HepG2 (cell line): ENCODE results near the gene SMPD3. TPM values are rescaled to one million over a fixed set of nuclear protein-coding genes. Genes with fewer than 3 reads are reported as not detected.

Experiments used
- FOXA3 ChIP-seq: IDR thresholded peaks from 2 replicates; pipeline ENCODE4 v1.6.1; 2016; ENCODE audit warnings: missing genetic modification reagents, missing compliant biosample characterization
- GATAD1 ChIP-seq: IDR thresholded peaks from 2 replicates; pipeline ENCODE4 v1.6.1; 2016; ENCODE audit warnings: missing genetic modification reagents, missing compliant biosample characterization
- GATAD2A ChIP-seq: IDR thresholded peaks from 2 replicates; pipeline ENCODE4 v1.6.1; 2016
- KLF16 ChIP-seq, 2 experiments: sonication (generic) in 1 of 2; formaldehyde crosslinking in 1 of 2; IDR thresholded peaks; 2 replicates each; pipeline versions ENCODE4 v1.6.1 to v1.8.0; 2016 to 2023; ENCODE audit warnings: missing genetic modification reagents in 2 of 2, missing compliant biosample characterization in 1 of 2
- KLF9 ChIP-seq: IDR thresholded peaks from 2 replicates; pipeline ENCODE4 v1.6.1; 2016; ENCODE audit warnings: low read depth
- NFIC ChIP-seq: IDR thresholded peaks from 2 replicates; pipeline ENCODE4 v1.6.1; 2012; ENCODE audit warnings: mild to moderate bottlenecking, low read length, inconsistent platforms
- POLR2AphosphoS5 ChIP-seq: IDR thresholded peaks from 2 replicates; pipeline ENCODE4 v1.6.1; 2012; ENCODE audit warnings: low read depth, low read length
- ZIK1 ChIP-seq: sonication (generic); formaldehyde crosslinking; IDR thresholded peaks from 2 replicates; pipeline ENCODE4 v1.5.0; 2020; ENCODE audit warnings: mild to moderate bottlenecking, low read depth, missing genetic modification reagents, borderline replicate concordance
- ZMYM4 ChIP-seq: sonication (generic); formaldehyde crosslinking; IDR thresholded peaks from 2 replicates; pipeline ENCODE4 v1.8.1; 2023; ENCODE audit warnings: mild to moderate bottlenecking, missing genetic modification reagents
- ZNF124 ChIP-seq: sonication (generic); formaldehyde crosslinking; IDR thresholded peaks from 2 replicates; pipeline ENCODE4 v1.4.0; 2020; ENCODE audit warnings: missing genetic modification reagents
- ZNF138 ChIP-seq: sonication (generic); formaldehyde crosslinking; IDR thresholded peaks from 2 replicates; pipeline ENCODE4 v1.5.0; 2020; ENCODE audit warnings: mild to moderate bottlenecking, low read depth, missing genetic modification reagents
- ZNF224 ChIP-seq: sonication (generic); formaldehyde crosslinking; IDR thresholded peaks from 2 replicates; pipeline ENCODE4 v1.5.0; 2020; ENCODE audit warnings: mild to moderate bottlenecking, missing genetic modification reagents
- ZNF232 ChIP-seq: sonication (generic); formaldehyde crosslinking; IDR thresholded peaks from 2 replicates; pipeline ENCODE4 v1.4.0; 2020; ENCODE audit warnings: missing genetic modification reagents, borderline replicate concordance
- ZNF264 ChIP-seq: sonication (generic); formaldehyde crosslinking; IDR thresholded peaks from 2 replicates; pipeline ENCODE4 v1.4.0; 2020; ENCODE audit warnings: missing genetic modification reagents
- ZNF333 ChIP-seq: sonication (generic); formaldehyde crosslinking; IDR thresholded peaks from 2 replicates; pipeline ENCODE4 v1.4.0; 2020; ENCODE audit warnings: mild to moderate bottlenecking, missing genetic modification reagents, borderline replicate concordance
- ZNF550 ChIP-seq: sonication (generic); formaldehyde crosslinking; IDR thresholded peaks from 2 replicates; pipeline ENCODE4 v1.4.0; 2020; ENCODE audit warnings: mild to moderate bottlenecking, missing genetic modification reagents, borderline replicate concordance
- polyA plus RNA-seq, 8 experiments: library from polyadenylated mRNA; depleted of rRNA in 3 of 8; stranded (reverse) in 7 of 8; unstranded in 1 of 8; fragments of >200 nt; fragmentation: Illumina TruSeq in 4 of 8; extraction: Trizol in 4 of 8; gene quantifications; 2 replicates each; pipeline versions ENCODE4 v1.2.1 to v1.2.3, GENCODE V29; 2011 to 2016; ENCODE audit warnings: low read depth in 4 of 8, missing spikeins in 1 of 8, mixed read lengths in 1 of 8; ENCODE audit not compliant: insufficient read depth in 1 of 8
- total RNA-seq, 5 experiments: library from RNA; depleted of rRNA; stranded (reverse); fragments of >200 nt; fragmentation: Illumina TruSeq; extraction: Trizol; gene quantifications; 2 replicates each; pipeline ENCODE4 v1.2.3, GENCODE V29; 2016; ENCODE audit warnings: low read depth in 1 of 5
- TF ChIP-seq, protein P1 (sequence below): sonication (generic); formaldehyde crosslinking; IDR thresholded peaks from 2 replicates; pipeline ENCODE4 v1.5.1; 2020; ENCODE audit warnings: missing genetic modification reagents, mild to moderate bottlenecking, borderline replicate concordance
- TF ChIP-seq, protein P2 (sequence below): sonication (generic); formaldehyde crosslinking; IDR thresholded peaks from 2 replicates; pipeline ENCODE4 v1.5.0; 2020; ENCODE audit warnings: mild to moderate bottlenecking, missing genetic modification reagents
- TF ChIP-seq, protein P3 (sequence below): IDR thresholded peaks from 2 replicates; pipeline ENCODE4 v1.6.1; 2012; ENCODE audit warnings: inconsistent platforms
- TF ChIP-seq, protein P4 (sequence below): sonication (generic); formaldehyde crosslinking; IDR thresholded peaks from 2 replicates; pipeline ENCODE4 v1.5.1; 2020; ENCODE audit warnings: mild to moderate bottlenecking, missing genetic modification reagents
- TF ChIP-seq, protein P5 (sequence below): sonication (generic); formaldehyde crosslinking; IDR thresholded peaks from 2 replicates; pipeline ENCODE4 v1.5.0; 2020; ENCODE audit warnings: missing genetic modification reagents

Gene SMPD3
- total and polyA plus RNA-seq, 2 of the 13 experiments (the other 11 are each of a cell fraction or from before 2014, with no cell fraction given) = 0.07 to 0.32 TPM

DNA sequence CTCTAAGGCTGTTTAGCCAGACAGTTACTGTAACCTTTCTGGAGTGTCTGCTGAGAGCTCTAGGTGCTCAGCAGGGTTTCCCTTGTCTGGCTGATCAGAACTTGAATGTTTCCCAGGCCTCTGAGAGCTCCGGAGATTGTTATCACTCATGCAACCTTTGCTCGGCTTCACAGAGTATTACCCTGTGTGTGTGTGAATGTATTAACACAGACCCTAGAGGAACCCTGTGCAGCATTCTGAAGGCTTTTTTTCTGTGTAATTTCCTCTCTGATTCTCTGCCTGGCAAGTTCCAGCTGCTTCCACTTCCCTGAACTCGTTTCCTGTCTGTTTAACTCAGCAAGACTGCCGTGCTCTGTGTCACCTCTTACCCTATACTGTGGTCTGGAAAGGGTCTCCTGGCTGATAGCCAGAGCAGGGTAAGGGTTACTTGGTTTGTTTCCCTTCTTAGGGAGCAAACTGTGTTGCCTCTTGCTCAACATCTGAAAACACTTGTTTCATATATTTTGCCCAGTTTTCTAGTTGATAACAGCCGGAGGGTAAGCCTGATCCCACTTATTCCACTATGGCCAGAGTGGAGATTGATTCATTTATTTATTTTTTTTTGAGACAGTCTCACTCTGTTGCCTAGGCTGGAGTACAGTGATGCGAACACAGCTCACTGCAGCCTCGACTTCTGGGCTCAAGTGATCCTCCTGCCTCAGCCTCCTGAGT lies 115.7 kb downstream of the SMPD3 start (continued):
- TF ChIP-seq, protein P1, sequence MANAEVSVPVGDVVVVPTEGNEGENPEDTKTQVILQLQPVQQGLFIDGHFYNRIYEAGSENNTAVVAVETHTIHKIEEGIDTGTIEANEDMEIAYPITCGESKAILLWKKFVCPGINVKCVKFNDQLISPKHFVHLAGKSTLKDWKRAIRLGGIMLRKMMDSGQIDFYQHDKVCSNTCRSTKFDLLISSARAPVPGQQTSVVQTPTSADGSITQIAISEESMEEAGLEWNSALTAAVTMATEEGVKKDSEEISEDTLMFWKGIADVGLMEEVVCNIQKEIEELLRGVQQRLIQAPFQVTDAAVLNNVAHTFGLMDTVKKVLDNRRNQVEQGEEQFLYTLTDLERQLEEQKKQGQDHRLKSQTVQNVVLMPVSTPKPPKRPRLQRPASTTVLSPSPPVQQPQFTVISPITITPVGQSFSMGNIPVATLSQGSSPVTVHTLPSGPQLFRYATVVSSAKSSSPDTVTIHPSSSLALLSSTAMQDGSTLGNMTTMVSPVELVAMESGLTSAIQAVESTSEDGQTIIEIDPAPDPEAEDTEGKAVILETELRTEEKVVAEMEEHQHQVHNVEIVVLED = peak; percentile 11; the same call in 1 of the 2 replicates
- TF ChIP-seq GATAD2A (CRISPR knock-in tag) (peak; percentile 61), ZIK1 (no peak), KLF16 (CRISPR knock-in tag; IDR thresholded peaks at IDR 0.05) (peak in 1 of 2 experiments; percentile 48; a peak in 1 of 4 replicates), NFIC (peak; percentile 63), ZNF232 (CRISPR knock-in tag) (peak; percentile 72; the same call in 1 of the 2 replicates), ZNF333 (CRISPR knock-in tag) (no peak), ZNF264 (CRISPR knock-in tag) (peak; percentile 70; the same call in 1 of the 2 replicates), KLF9 (CRISPR knock-in tag) (0 out of 2 replicates have a peak, but pooled peaks have one; percentile 26), ZNF224 (peak; percentile 81), POLR2AphosphoS5 (0 out of 2 replicates have a peak, but pooled peaks have one; percentile 25), ZNF124 (CRISPR knock-in tag) (peak; percentile 44; the same call in 1 of the 2 replicates), ZMYM4 (CRISPR knock-in tag) (peak; percentile 31; the same call in 1 of the 2 replicates), FOXA3 (CRISPR knock-in tag) (no peak), GATAD1 (no peak; the same call in 1 of the 2 replicates), ZNF550 (CRISPR knock-in tag) (no peak), ZNF138 (CRISPR knock-in tag) (no peak)
- TF ChIP-seq, protein P2, sequence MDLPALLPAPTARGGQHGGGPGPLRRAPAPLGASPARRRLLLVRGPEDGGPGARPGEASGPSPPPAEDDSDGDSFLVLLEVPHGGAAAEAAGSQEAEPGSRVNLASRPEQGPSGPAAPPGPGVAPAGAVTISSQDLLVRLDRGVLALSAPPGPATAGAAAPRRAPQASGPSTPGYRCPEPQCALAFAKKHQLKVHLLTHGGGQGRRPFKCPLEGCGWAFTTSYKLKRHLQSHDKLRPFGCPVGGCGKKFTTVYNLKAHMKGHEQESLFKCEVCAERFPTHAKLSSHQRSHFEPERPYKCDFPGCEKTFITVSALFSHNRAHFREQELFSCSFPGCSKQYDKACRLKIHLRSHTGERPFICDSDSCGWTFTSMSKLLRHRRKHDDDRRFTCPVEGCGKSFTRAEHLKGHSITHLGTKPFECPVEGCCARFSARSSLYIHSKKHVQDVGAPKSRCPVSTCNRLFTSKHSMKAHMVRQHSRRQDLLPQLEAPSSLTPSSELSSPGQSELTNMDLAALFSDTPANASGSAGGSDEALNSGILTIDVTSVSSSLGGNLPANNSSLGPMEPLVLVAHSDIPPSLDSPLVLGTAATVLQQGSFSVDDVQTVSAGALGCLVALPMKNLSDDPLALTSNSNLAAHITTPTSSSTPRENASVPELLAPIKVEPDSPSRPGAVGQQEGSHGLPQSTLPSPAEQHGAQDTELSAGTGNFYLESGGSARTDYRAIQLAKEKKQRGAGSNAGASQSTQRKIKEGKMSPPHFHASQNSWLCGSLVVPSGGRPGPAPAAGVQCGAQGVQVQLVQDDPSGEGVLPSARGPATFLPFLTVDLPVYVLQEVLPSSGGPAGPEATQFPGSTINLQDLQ (CRISPR knock-in tag) = no peak
- TF ChIP-seq, protein P3, sequence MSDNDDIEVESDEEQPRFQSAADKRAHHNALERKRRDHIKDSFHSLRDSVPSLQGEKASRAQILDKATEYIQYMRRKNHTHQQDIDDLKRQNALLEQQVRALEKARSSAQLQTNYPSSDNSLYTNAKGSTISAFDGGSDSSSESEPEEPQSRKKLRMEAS = 0 out of 2 replicates have a peak, but pooled peaks have one; percentile 26
- TF ChIP-seq, protein P4, sequence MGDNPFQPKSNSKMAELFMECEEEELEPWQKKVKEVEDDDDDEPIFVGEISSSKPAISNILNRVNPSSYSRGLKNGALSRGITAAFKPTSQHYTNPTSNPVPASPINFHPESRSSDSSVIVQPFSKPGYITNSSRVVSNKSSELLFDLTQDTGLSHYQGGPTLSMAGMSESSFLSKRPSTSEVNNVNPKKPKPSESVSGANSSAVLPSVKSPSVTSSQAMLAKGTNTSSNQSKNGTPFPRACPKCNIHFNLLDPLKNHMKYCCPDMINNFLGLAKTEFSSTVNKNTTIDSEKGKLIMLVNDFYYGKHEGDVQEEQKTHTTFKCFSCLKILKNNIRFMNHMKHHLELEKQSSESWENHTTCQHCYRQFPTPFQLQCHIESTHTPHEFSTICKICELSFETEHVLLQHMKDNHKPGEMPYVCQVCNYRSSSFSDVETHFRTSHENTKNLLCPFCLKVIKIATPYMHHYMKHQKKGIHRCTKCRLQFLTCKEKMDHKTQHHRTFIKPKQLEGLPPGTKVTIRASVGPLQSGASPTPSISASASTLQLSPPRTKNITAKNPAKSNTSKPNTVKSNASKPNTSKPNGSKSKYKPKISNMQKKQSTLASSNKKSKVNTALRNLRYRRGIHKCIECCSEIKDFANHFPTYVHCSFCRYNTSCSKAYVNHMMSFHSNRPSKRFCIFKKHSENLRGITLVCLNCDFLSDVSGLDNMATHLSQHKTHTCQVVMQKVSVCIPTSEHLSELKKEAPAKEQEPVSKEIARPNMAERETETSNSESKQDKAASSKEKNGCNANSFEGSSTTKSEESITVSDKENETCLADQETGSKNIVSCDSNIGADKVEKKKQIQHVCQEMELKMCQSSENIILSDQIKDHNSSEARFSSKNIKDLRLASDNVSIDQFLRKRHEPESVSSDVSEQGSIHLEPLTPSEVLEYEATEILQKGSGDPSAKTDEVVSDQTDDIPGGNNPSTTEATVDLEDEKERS (CRISPR knock-in tag) = 0 out of 2 replicates have a peak, but pooled peaks have one; percentile 32
- TF ChIP-seq, protein P5, sequence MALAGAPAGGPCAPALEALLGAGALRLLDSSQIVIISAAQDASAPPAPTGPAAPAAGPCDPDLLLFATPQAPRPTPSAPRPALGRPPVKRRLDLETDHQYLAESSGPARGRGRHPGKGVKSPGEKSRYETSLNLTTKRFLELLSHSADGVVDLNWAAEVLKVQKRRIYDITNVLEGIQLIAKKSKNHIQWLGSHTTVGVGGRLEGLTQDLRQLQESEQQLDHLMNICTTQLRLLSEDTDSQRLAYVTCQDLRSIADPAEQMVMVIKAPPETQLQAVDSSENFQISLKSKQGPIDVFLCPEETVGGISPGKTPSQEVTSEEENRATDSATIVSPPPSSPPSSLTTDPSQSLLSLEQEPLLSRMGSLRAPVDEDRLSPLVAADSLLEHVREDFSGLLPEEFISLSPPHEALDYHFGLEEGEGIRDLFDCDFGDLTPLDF (CRISPR knock-in tag) = no peak
